AG09309 (cell line): ENCODE measurements around the gene ELP4.

Experiments
- DNase-seq: peaks from one replicate; pipeline ENCODE4 v3.0.0-alpha.2; 2010; ENCODE audit warnings: low read depth
- H3K4me3 ChIP-seq: 2 replicates; pipeline ENCODE4 v1.5.1; 2011; ENCODE audit warnings: mild to moderate bottlenecking, low read depth, low read length, moderate library complexity; ENCODE audit not compliant: control insufficient read depth
- TF ChIP-seq, protein P1 (sequence below): IDR thresholded peaks from 2 replicates; pipeline ENCODE4 v1.5.1; 2011; ENCODE audit warnings: mild to moderate bottlenecking, low read depth, low read length, inconsistent platforms; ENCODE audit not compliant: insufficient read depth, control insufficient read depth; ENCODE audit errors: missing control alignments

The ELP4 gene

GRCh38 chr11:31786996-31787685 lies 277.6 kb downstream of the ELP4 start:
- H3K4me3 ChIP-seq = no peak overlapping the region
- TF ChIP-seq, protein P1, sequence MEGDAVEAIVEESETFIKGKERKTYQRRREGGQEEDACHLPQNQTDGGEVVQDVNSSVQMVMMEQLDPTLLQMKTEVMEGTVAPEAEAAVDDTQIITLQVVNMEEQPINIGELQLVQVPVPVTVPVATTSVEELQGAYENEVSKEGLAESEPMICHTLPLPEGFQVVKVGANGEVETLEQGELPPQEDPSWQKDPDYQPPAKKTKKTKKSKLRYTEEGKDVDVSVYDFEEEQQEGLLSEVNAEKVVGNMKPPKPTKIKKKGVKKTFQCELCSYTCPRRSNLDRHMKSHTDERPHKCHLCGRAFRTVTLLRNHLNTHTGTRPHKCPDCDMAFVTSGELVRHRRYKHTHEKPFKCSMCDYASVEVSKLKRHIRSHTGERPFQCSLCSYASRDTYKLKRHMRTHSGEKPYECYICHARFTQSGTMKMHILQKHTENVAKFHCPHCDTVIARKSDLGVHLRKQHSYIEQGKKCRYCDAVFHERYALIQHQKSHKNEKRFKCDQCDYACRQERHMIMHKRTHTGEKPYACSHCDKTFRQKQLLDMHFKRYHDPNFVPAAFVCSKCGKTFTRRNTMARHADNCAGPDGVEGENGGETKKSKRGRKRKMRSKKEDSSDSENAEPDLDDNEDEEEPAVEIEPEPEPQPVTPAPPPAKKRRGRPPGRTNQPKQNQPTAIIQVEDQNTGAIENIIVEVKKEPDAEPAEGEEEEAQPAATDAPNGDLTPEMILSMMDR = no peak
- DNase-seq = no peak

DNA sequence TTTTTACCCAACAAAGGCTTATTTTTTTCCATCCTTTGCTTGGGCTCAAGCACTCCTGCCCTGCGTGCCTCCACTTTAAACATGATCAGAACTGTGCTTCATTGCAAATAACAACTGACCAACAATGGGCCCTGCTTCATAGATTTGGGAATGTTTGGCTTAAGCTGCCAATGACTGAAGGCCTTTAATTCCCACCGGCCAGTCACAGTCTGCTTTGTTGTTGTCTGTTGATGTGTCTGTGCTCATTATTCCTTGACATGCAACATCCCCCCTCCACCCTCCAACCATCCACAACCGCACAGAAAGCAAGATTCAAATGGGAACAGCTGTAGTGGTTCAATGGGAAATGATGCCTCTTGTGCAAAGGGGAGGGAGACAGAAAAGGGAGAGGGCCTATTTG lies 278.5 kb downstream of the ELP4 start:
- H3K4me3 ChIP-seq = no peak overlapping the region
- TF ChIP-seq, protein P1 = no peak
- no peak for DNase-seq

GRCh38 chr11:31790649-31791048 lies 281.1 kb downstream of the ELP4 start:
- no peak overlapping the region for H3K4me3 ChIP-seq
- no peak for DNase-seq
- TF ChIP-seq, protein P1 = no peak

DNA sequence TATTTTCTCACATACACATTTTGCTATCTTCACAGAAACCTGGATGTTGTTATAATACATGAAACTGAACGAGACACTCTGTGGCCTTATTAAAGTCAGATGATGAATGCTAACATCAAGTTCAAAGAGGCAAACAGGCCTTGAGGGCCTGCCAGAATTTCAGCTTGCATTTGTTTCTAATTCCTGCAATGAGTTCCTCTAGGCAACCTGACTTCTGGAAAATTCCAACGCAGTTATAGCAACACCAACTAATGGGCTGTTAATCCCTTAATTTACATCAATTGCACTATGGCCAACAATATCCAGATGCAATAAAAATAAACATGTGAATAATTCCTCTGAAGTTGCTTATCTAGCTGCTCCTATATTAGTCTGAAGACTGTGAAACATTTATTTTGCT lies 282.5 kb downstream of the ELP4 start:
- no peak for DNase-seq
- H3K4me3 ChIP-seq = no peak overlapping the region
- TF ChIP-seq, protein P1 = no peak

DNA sequence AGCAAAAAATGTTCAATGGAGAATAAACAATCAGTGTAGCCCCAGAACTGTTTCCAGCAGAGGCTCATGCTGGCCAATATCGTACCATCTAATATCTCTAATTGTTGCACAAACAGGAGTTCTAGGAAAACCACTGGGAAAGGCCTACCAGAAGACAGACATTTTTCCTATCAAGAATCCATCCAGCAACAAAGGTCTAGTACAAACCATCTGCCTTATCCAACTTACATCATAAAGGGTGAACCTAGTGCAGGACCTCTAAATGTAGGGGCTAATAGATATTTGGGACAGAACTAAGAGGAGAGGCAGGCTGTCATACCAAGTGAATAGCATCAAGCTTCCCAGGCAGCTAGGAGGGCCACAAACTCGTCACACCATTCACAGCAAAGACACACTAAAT lies 282.9 kb downstream of the ELP4 start:
- no peak overlapping the region for H3K4me3 ChIP-seq
- TF ChIP-seq, protein P1 = no peak
- DNase-seq = no peak

GRCh38 chr11:31793264-31793663 lies 283.7 kb downstream of the ELP4 start:
- H3K4me3 ChIP-seq = no peak overlapping the region
- TF ChIP-seq, protein P1 = no peak
- DNase-seq = no peak
